HG03442 (cell line): Measurements from ENCODE around the gene DROSHA.
"Not testable (repeated sequence)": the region's sequence is repeated elsewhere in the genome, so short reads cannot be mapped to it uniquely, and the experiment has no call there.

Experiments
- ATAC-seq: cut with Tn5 transposase; IDR thresholded peaks from one replicate; pipeline ENCODE4 v1.9.1; 2021; ENCODE audit warnings: mild to moderate bottlenecking, moderate library complexity; ENCODE audit not compliant: unreplicated experiment

DROSHA gene

DNA sequence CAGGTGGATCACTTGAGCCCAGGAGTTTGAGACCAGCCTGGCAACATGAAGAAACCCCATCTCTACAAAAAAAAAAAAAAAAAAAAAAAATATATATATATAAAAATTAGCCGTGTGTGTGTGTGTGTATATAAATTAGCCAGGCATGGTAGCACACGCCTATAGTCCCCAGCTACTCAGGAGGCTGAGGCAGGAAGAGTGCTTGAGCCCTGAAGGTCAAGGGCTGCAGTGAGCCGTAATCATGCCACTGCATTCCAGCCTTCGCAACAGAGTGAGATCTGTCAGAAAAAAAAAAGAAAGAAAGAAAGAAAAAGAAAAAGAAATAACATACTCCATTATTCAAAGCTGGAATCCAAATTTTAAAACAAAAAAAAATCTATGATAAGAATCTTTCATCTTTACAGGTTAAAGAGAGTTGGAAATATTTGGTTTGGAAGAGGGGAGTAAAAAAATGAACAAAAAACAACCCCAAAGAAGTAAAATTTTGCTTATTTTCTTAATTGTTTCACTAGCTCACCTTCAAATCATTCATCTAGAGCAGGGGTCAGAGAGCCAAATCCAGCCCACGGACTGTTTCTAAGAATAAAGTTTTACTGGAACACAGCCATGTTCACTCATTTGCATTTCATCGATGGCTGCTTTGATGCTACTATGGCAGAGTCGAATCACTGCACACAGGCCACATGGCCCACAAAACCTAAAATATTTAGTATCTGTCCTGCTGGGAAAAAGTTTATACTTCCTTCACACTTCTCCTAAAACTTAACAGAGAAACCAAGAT is 109.9 kb downstream of the DROSHA start:
- ATAC-seq: no peak

DNA sequence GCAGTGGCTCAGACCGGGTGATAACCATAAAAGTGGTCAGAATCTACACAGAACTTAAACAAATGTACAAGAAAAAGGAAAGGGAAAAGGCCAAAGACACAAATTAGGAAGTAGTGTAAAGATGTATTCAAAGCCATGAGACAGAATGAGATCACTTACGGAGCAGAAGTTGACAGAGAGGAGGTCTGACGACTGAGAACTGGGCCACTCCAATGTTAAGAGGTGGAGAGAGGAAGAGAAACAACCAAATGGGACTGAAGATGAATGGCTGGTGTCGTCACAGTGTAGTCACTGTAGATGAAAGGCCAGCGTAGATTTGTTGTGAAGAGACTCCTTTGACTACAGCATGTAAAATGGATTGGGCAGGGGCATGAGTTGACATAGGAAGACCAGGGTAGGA is 114.4 kb downstream of the DROSHA start:
- no peak for ATAC-seq

- no peak for ATAC-seq
Measured at GRCh38 chr5:31416547-31416946, 115.3 kb downstream of the DROSHA start.

DNA sequence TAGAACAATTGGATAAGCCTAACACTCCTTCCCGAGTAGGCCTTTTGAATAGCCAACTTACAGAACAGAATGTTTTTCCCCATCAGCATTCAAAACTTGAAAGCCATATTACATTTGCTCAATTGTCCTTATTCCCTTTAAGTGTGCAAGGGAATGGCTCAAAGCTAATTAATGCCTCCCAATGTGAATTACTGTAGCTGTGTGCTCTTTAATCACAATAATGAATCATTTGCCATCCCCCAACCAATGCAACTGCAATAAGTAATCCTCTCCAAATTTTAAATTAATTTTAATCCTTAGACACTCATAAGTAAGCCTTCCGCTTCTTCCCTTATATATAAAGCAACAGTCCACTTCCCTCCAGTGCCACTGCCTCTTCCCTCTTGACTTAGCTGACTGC is 115.9 kb downstream of the DROSHA start:
- no peak for ATAC-seq

DNA sequence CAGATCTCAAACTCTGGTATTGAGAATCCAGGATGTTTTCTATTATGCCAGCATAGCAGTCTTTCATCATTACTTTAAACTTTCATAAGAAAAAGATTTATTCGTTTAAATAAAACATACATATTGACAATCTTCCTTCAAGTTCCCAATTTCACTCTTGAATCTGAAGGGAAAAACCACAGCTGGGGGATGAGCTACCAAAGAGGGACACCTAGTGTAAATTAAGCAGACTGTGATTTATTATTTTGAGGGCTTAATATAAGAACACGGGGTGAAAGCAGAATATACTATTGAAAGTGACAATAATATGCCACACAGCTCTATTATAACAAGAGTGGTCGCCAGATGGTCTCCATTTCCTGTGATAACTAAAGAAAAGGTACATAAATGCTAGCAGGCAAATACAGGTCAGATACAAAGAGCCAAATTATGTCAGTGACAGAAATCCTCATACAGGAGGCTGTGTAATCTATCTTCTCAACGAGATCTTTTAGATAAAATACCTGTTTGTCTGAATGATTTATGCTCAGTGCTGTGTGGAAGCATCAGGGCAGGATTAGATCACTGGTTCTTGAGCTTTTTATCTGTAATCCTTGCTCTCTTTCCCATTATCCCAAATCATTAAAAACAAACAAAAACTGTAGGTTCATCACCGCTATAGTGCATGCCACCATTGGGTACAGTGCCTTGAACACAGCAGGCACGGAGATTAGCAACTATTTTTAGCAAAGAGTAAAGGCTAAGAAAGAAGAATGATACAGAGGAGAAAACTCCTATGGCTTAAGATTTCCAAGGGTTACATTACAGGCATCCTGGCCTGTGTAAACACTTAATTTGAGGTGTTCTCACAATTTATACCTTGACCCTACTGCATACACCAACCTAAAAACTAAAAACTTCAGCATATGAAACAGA is 116.6 kb downstream of the DROSHA start:
- ATAC-seq: no peak

- no peak for ATAC-seq
Measured at GRCh38 chr5:31413030-31413812, 118.7 kb downstream of the DROSHA start.

GRCh38 chr5:31412324-31412723 is 119.6 kb downstream of the DROSHA start:
- no peak for ATAC-seq

DNA sequence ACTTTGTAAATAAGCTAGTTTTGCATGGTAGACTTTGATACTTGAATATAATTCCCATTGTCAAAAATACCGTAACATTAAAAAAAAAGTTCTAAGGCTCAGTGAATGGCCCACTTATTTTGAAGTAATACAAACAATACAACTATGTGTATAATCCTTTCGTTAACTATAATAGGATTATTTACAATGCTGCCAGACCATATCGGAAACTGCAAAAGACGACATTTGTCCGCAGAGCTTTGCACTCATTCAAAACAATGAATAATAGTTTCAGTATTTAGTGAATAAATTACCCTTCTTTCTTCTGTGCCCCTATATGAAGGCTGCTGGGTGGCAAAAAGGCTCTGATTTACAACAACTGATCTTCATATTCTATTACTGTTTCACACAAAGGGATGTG is 121.8 kb downstream of the DROSHA start:
- no peak for ATAC-seq

GRCh38 chr5:31408814-31409213 is 123.1 kb downstream of the DROSHA start:
- ATAC-seq: no peak

DNA sequence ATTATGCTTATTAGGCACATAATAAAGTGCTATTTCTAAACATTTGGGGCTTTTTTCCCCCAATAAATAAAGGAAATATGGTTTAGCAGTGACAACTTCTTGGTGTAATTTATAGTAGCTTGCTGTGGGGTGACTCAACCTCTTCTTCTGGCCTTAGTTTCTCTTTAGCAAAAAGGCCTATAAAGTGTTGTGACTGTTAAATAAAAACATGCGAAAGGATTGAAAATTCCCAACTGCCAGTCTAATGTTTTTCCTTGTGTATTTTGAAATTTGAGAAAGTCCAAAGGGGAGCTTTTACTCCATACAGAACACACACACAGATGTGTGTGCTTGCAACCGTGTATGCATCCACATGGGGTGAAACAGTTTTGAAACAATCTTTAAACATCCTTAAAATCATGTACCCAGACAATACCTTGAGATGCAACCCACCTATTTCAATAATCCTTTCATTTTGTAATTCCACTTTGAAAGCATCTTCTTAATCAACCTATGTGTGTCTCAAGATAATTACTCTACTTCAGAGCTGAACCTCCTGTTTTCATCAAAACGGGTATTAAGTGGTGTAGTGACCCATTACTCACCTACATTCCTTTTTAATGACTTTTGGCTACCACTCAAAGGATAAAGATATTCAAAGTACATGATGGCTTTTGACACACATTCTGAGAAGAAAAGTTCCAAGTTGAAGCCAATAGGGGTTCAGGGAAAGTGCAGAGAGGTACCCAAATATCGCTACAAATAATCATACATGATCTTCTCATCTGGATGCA is 123.8 kb downstream of the DROSHA start:
- ATAC-seq: no peak

GRCh38 chr5:31404325-31404724 is 127.6 kb downstream of the DROSHA start:
- ATAC-seq: no peak

DNA sequence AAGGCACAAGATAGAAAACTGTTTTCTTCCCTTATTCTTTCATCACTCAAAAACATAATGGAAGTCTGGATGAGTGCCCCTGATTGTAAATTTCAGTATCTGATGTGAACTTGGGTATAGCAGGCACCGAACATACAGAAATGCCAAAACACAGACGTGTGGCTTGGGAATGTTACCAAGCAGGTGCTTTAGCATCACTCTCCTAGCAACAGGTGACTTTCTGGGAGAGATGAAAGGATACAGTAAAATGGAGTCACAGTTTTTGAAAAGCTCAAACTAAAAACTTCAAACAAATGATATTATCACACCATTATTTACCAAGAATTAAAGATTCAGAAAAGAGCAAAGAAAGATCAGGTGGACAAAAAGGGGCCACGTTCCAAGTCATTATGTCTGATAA is 130.2 kb downstream of the DROSHA start:
- no peak for ATAC-seq

DNA sequence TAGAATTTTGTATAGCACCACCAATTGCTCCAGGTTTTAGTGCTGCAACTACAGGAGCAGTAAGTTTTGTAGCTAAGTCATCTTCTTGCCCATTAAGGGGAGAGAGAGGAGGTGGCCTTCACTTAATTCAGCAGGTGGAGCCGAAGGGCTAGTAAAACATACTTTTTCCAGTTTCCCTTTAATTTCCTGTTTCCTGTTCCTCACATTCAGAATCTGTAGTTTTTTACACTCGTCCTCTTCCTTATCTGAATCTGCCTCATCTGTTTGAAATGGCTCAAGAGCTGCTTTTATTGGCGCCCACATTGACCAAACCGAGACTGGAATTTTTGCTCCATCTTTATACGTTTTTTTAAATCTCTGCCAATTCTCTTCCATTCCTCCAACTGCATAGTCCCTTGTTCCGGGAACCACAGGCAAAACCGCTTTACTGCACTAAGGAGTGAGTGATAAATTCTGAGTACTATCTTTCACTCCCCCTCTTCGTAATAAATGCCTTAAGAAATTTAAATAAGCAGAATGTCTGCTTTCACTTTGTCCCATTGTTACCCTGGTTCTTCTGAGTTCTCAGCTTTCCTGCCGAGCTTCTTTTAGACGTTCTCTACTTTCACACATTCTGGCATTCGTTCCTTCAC is 133.9 kb downstream of the DROSHA start:
- ATAC-seq: no peak

DNA sequence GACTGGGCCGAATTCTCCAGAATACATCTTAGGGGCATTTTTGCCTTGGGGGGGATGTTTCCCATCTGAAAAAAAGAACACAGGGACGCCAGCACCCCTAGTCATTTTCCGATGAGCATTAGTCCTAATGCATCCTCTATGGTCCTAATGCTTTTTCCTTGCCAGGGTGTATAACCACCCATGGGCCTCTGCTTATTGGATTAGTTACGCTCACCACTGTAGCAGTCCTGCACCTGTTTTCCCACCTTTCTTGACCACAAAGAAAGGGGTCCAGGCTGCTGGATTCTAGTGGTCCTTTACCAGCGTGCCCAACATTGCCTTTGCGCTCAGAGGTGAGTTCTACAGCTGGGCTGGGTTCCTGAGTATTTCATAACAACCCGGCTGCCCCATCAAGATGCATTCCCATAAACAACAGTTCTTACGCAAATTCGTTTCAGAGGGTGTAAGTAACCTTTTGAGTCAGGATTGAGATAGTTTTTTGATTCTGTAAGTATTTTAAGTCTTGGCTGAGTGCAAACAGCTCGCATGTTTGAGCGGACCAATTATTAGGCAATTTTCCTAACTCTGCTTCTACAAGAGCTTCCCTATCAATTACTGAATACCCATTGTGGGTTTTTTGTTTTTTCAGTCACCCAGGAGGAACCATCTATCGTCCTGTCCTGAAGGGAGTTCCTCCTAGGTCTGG is 135.1 kb downstream of the DROSHA start:
- no peak for ATAC-seq

DNA sequence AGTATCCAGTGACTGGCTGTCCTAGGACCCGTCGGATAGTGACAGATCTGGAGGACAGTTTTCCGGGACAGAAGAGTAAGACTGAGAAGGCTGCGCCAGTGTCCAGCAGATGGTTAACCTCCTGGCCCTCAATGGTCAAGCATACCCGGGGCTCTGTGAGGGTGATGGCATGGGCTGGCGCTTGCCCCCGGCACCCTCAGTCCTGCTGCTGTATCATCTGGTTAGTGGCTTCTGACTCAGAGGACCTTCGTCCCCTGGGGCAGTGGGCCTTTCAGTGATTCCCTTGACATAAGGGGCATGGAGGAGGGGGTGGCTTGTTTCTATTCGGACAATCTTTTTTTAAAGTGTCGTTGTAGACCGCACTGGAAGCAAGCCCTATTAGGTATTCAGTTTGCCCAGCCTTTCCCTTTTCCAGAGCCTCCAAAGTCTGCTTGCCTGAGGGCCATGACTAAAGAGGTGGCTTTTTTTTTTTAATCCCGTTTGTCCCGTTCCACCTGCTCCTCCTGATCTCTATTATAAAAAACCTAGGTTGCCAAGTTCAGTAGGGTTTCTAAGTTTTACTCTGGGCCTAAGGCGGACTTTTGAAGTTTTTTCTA is 136.3 kb downstream of the DROSHA start:
- not testable (repeated sequence) for ATAC-seq

- no peak for ATAC-seq
Measured at GRCh38 chr5:31393126-31393525, 138.8 kb downstream of the DROSHA start.

GRCh38 chr5:31392061-31392460 is 139.8 kb downstream of the DROSHA start:
- no peak for ATAC-seq

DNA sequence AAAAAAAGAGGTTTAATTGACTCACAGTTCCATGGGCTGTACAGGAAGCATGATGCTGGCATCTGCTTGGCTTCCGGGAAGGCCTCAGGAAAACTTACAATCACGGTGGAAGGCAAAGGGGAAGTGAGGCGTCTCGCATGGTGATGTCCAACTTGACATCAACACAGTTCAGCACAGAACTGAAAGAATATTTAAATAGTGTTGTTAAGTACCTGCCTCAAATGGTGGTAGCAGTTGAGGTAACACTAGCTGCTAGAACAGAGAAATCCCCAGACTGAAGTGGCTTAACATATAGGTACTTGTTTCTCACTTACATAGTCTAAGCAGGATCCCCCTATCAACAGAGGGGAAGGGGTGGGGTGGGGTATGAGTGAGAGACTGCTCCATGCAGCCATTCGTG is 141.6 kb downstream of the DROSHA start:
- no peak for ATAC-seq
